HepG2 (cell line): ENCODE results near the gene SLC9A8. TPM values are rescaled to one million over a fixed set of nuclear protein-coding genes. Genes with fewer than 3 reads are reported as not detected.
A peak's percentile ranks its signal among the peaks of the same experiment; 100 is the strongest.

ENCODE experiments used
- ARNTL ChIP-seq: sonication (generic); formaldehyde crosslinking; IDR thresholded peaks from 2 replicates; pipeline ENCODE4 v1.4.0; 2020; ENCODE audit warnings: mild to moderate bottlenecking, missing genetic modification reagents
- DMAP1 ChIP-seq: IDR thresholded peaks from 2 replicates; pipeline ENCODE4 v1.6.1; 2016
- DPF2 ChIP-seq: sonication (generic); formaldehyde crosslinking; IDR thresholded peaks from 2 replicates; pipeline ENCODE4 v1.4.0; 2020; ENCODE audit warnings: mild to moderate bottlenecking, low read depth, missing genetic modification reagents, borderline replicate concordance
- DZIP1 ChIP-seq: sonication (generic); formaldehyde crosslinking; IDR thresholded peaks from 2 replicates; pipeline ENCODE4 v1.5.0; 2020; ENCODE audit warnings: mild to moderate bottlenecking, missing genetic modification reagents
- FOSL2 ChIP-seq: sonication (generic); formaldehyde crosslinking; IDR thresholded peaks from 2 replicates; pipeline ENCODE4 v1.4.0; 2020; ENCODE audit warnings: missing genetic modification reagents
- PAX8 ChIP-seq: sonication (generic); formaldehyde crosslinking; IDR thresholded peaks from 2 replicates; pipeline ENCODE4 v1.8.0; 2022; ENCODE audit warnings: mild to moderate bottlenecking, missing genetic modification reagents, borderline replicate concordance
- PAXIP1 ChIP-seq: sonication (generic); formaldehyde crosslinking; conservative IDR thresholded peaks from 2 replicates; pipeline ENCODE4 v1.4.0; 2020; ENCODE audit warnings: mild to moderate bottlenecking, missing genetic modification reagents, moderate library complexity
- RXRB ChIP-seq: IDR thresholded peaks from 2 replicates; pipeline ENCODE4 v1.6.1; 2016; ENCODE audit warnings: borderline replicate concordance, missing genetic modification reagents, missing compliant biosample characterization
- SNAI1 ChIP-seq: sonication (generic); formaldehyde crosslinking; IDR thresholded peaks from 2 replicates; pipeline ENCODE4 v1.5.0; 2020; ENCODE audit warnings: mild to moderate bottlenecking, missing genetic modification reagents, borderline replicate concordance
- SP5 ChIP-seq: IDR thresholded peaks from 2 replicates; pipeline ENCODE4 v1.6.1; 2016; ENCODE audit warnings: low read depth, borderline replicate concordance
- ZBTB43 ChIP-seq: sonication (generic); formaldehyde crosslinking; conservative IDR thresholded peaks from 2 replicates; pipeline ENCODE4 v1.4.0; 2020; ENCODE audit warnings: missing genetic modification reagents
- ZHX2 ChIP-seq, 2 experiments: sonication (generic) in 1 of 2; formaldehyde crosslinking in 1 of 2; IDR thresholded peaks; 2 replicates each; pipeline versions ENCODE4 v1.6.1 to v1.9.0; 2014 to 2022; ENCODE audit warnings: antibody characterized with exemption in 1 of 2, borderline replicate concordance in 1 of 2, inconsistent platforms in 1 of 2, low read depth in 1 of 2, missing genetic modification reagents in 1 of 2
- ZNF30 ChIP-seq: sonication (generic); formaldehyde crosslinking; IDR thresholded peaks from 2 replicates; pipeline ENCODE4 v1.5.0; 2020; ENCODE audit warnings: mild to moderate bottlenecking, missing genetic modification reagents
- ZNF547 ChIP-seq: sonication (generic); formaldehyde crosslinking; IDR thresholded peaks from 2 replicates; pipeline ENCODE4 v1.5.1; 2020; ENCODE audit warnings: mild to moderate bottlenecking, missing genetic modification reagents
- polyA plus RNA-seq, 8 experiments: library from polyadenylated mRNA; depleted of rRNA in 3 of 8; stranded (reverse) in 7 of 8; unstranded in 1 of 8; fragments of >200 nt; fragmentation: Illumina TruSeq in 4 of 8; extraction: Trizol in 4 of 8; gene quantifications; 2 replicates each; pipeline versions ENCODE4 v1.2.1 to v1.2.3, GENCODE V29; 2011 to 2016; ENCODE audit warnings: low read depth in 4 of 8, missing spikeins in 1 of 8, mixed read lengths in 1 of 8; ENCODE audit not compliant: insufficient read depth in 1 of 8
- total RNA-seq, 5 experiments: library from RNA; depleted of rRNA; stranded (reverse); fragments of >200 nt; fragmentation: Illumina TruSeq; extraction: Trizol; gene quantifications; 2 replicates each; pipeline ENCODE4 v1.2.3, GENCODE V29; 2016; ENCODE audit warnings: low read depth in 1 of 5

The SLC9A8 gene
- total and polyA plus RNA-seq, 2 of the 13 experiments (the other 11 are each of a cell fraction or from before 2014, with no cell fraction given), result 4.1 to 7.4 TPM

GRCh38 chr20:49916146-49917002 lies 103.7 kb downstream of the SLC9A8 start (continued):
- TF ChIP-seq PAXIP1 (peak; percentile 99), RXRB (CRISPR knock-in tag) (peak; percentile 91), DMAP1 (CRISPR knock-in tag) (peak; percentile 47; the same call in 1 of the 2 replicates), FOSL2 (CRISPR knock-in tag) (peak; percentile 99), ZNF30 (no peak), ZBTB43 (CRISPR knock-in tag) (no peak), DZIP1 (CRISPR knock-in tag) (no peak), ZNF547 (peak; percentile 54; the same call in 1 of the 2 replicates), DPF2 (CRISPR knock-in tag) (peak; percentile 99), SP5 (CRISPR knock-in tag) (peak; percentile 80), PAX8 (CRISPR knock-in tag) (0 out of 2 replicates have a peak, but pooled peaks have one; percentile 57), ZHX2 (IDR thresholded peaks at IDR 0.05; ENCODE audit: low read depth) (peak; percentile 59; the same call in 1 of the 2 replicates), ZHX2 (CRISPR knock-in tag; IDR thresholded peaks at IDR 0.05; ENCODE audit: borderline replicate concordance) (no peak; the same call in 1 of the 2 replicates), ARNTL (CRISPR knock-in tag) (peak; percentile 68; the same call in 1 of the 2 replicates), SNAI1 (no peak)
